ES-I3 (cell line): ENCODE measurements around the gene BRINP2.

Experiments used
- H3K36me3 ChIP-seq: 2 replicates; pipeline ENCODE4 v1.6.1; 2013; ENCODE audit warnings: mild to moderate bottlenecking, low read length, control low read depth, moderate library complexity; ENCODE audit not compliant: insufficient read depth
- H3K4me1 ChIP-seq: 2 replicates; pipeline ENCODE4 v1.6.1; 2013; ENCODE audit warnings: mild to moderate bottlenecking, control low read depth, low read length; ENCODE audit not compliant: insufficient read depth
- H3K9ac ChIP-seq: 2 replicates; pipeline ENCODE4 v1.6.1; 2013; ENCODE audit warnings: low read depth, mild to moderate bottlenecking, low read length, moderate library complexity
- H3K9me3 ChIP-seq: 2 replicates; pipeline ENCODE4 v1.6.1; 2013; ENCODE audit warnings: mild to moderate bottlenecking, low read length, moderate library complexity; ENCODE audit not compliant: control insufficient read depth, insufficient read depth

The BRINP2 gene

GRCh38 chr1:177252877-177253276 is 82.1 kb downstream of the BRINP2 start:
- H3K4me1 ChIP-seq: no peaks in the 10 kb centered on the region
- no peaks in the 10 kb centered on the region for H3K9me3 ChIP-seq
- no peaks in the 10 kb centered on the region for H3K36me3 ChIP-seq
- no peak overlapping the region for H3K9ac ChIP-seq

DNA sequence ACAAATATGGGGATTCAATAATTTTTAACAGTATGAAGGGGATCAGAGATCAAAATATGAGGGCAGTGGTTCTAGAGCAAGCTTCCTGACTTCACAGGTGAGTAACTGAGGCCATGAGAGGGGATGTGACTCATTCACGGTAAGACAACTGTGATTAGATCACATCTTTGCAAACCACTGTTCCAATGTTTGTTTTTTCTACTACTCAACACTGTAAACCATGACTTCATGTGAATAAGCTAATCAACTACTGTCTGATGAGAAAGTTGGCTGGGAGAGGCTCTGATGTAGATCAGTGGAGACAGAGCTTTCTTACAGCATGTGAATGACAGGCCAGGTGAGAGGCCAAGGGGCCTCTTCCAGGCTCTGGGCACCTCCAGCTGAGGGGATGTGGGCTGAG is 84.7 kb downstream of the BRINP2 start:
- H3K9me3 ChIP-seq: no peaks in the 10 kb centered on the region
- H3K4me1 ChIP-seq: no peaks in the 10 kb centered on the region
- no peaks in the 10 kb centered on the region for H3K36me3 ChIP-seq
- H3K9ac ChIP-seq: no peak overlapping the region

DNA sequence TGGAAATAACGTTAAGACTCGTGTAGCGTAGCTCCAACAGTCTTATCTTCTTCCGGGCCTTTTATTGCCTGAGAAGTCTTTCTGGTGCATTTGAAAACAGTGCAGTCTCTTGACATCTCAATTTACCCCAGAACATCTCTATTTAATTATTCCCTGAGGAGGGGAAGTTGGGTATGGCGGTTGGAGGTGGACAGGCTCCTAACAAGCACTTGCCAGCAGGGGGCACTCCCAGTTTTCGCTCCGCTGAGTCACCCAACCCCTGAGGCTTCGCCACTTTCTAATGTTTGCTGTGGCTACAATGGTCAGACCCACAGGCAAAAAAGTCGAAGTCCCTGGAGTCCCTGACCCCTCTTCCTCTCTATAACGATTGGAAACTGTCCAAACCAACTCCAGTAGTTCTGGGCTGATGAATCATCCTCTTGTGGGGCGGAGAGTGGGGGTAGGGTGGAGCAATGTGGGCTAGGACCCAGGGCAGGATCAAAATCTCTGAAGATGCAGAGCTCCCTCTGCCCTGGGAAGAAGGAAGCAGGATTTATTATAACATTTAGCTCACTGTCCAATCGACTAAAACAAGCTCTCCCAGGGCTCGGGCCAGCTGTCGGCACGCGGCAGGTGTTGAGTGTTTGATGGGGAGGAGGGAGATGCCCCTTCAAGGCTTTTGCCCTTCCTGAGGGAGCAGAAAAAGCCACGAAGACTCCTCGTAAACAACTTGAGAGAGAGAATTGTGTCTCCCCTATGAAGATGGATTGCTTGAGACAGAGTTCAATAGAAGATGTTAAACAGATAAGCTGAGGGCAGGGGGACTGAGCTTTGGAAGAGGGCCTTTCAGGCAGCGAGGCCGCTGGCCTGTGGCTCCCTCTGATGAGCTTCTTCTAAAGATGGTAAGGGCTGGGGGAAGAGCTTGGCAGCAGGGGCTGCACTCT is 85.7 kb downstream of the BRINP2 start:
- no peaks in the 10 kb centered on the region for H3K36me3 ChIP-seq
- no peaks in the 10 kb centered on the region for H3K9me3 ChIP-seq
- H3K4me1 ChIP-seq: no peaks in the 10 kb centered on the region
- H3K9ac ChIP-seq: no peak overlapping the region

GRCh38 chr1:177257128-177257527 is 86.4 kb downstream of the BRINP2 start:
- Histone ChIP-seq H3K4me1 (no peaks in the 10 kb centered on the region), H3K9me3 (no peaks in the 10 kb centered on the region), H3K36me3 (no peaks in the 10 kb centered on the region), H3K9ac (no peak overlapping the region)

GRCh38 chr1:177257576-177257975 is 86.8 kb downstream of the BRINP2 start:
- H3K9ac ChIP-seq: no peak overlapping the region
- H3K9me3 ChIP-seq: no peaks in the 10 kb centered on the region
- H3K4me1 ChIP-seq: no peaks in the 10 kb centered on the region
- H3K36me3 ChIP-seq: no peaks in the 10 kb centered on the region

GRCh38 chr1:177270863-177271262 is 100.1 kb downstream of the BRINP2 start:
- H3K4me1 ChIP-seq: no peaks in the 10 kb centered on the region
- no peaks in the 10 kb centered on the region; the same call in 1 of the 2 replicates for H3K9me3 ChIP-seq
- H3K9ac ChIP-seq: no peak overlapping the region

DNA sequence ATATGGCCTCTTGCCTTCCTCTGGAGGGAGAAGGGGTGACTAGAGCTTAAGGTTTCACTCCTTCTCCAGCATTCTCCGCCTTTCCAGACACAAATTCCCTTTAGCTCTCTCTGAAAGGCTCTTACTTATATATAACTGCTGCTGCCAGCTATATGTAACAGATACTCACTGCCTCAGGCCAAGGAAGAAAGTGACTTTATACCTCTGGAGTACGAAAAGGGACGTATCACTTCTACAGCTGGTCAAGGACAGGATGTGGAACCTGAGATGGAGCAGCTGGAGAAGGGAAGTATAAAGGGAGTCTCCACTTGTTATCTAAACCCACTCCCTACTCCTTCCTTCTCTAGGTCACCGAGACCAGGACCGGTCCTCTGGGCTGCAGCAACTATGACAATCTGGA is 102.4 kb downstream of the BRINP2 start:
- no peaks in the 10 kb centered on the region for H3K4me1 ChIP-seq
- H3K36me3 ChIP-seq: no peaks in the 10 kb centered on the region
- no peaks in the 10 kb centered on the region; the same call in 1 of the 2 replicates for H3K9me3 ChIP-seq
- no peak overlapping the region for H3K9ac ChIP-seq

More at GRCh38 chr1:177270863-177271262, 100.1 kb downstream of the BRINP2 start:
- H3K36me3 ChIP-seq: no peaks in the 10 kb centered on the region

- H3K9ac ChIP-seq: no peak overlapping the region
- no peaks in the 10 kb centered on the region for H3K36me3 ChIP-seq
- no peaks in the 10 kb centered on the region for H3K9me3 ChIP-seq
Observed at GRCh38 chr1:177274687-177275211, 104.0 kb downstream of the BRINP2 start.

GRCh38 chr1:177275736-177276135 is 105.0 kb downstream of the BRINP2 start:
- Histone ChIP-seq H3K36me3 (no peaks in the 10 kb centered on the region), H3K9ac (no peak overlapping the region), H3K9me3 (no peaks in the 10 kb centered on the region), H3K4me1 (no peaks in the 10 kb centered on the region)

More at GRCh38 chr1:177274687-177275211, 104.0 kb downstream of the BRINP2 start:
- no peaks in the 10 kb centered on the region for H3K4me1 ChIP-seq

- no peaks in the 10 kb centered on the region for H3K36me3 ChIP-seq
- H3K4me1 ChIP-seq: no peaks in the 10 kb centered on the region
- no peak overlapping the region for H3K9ac ChIP-seq
- no peaks in the 10 kb centered on the region for H3K9me3 ChIP-seq
Observed at GRCh38 chr1:177278626-177279390, 108.0 kb downstream of the BRINP2 start.

DNA sequence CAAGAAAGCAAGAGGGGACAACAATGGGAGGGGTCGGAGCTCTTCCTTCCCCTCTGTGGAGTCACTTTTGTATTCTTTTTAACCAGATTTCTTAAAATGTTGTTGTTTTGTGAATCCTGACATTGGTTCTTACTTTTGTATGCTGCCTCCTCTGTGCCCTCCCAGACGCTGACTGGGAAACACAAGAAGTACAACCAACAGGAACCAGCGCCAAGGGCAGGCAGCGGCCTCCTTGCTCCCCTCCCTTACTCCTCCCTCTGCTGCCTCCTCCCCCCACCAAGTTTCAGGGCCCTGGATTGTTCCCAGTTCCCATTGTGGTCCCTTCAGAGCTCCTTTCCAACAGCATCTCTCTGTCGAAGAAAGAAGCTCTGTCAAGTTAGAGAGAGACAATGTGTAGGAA is 111.1 kb downstream of the BRINP2 start:
- H3K9ac ChIP-seq: no peak overlapping the region
- no peaks in the 10 kb centered on the region for H3K4me1 ChIP-seq
- no peaks in the 10 kb centered on the region for H3K9me3 ChIP-seq
- no peaks in the 10 kb centered on the region for H3K36me3 ChIP-seq

- Histone ChIP-seq H3K4me1 (no peaks in the 10 kb centered on the region), H3K9me3 (no peaks in the 10 kb centered on the region), H3K36me3 (no peaks in the 10 kb centered on the region), H3K9ac (no peak overlapping the region)
Observed at GRCh38 chr1:177282976-177283375, 112.2 kb downstream of the BRINP2 start.

- no peak overlapping the region for H3K9ac ChIP-seq
- H3K4me1 ChIP-seq: no peaks in the 10 kb centered on the region
- H3K36me3 ChIP-seq: no peaks in the 10 kb centered on the region
- H3K9me3 ChIP-seq: no peaks in the 10 kb centered on the region
Observed at GRCh38 chr1:177283380-177283779, 112.6 kb downstream of the BRINP2 start.

DNA sequence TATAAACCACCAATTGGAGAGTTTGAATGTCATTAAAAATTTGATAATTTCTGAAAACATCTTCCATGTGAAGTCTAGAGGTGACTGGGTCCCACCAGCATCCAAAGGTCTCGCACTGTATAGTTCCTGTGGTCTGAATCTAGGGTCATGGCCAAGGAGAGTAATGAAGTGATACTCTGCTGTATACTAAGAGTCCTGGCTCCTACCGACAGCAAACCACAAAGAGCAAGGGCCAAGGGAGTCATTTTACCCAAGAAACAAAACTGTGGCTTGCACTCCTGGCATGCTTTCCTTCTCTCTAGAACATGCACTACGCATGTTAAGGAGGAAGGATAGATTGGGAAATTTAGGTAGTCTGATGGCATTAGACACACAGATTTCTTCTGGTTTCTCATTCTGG is 115.6 kb downstream of the BRINP2 start:
- no peaks in the 10 kb centered on the region for H3K4me1 ChIP-seq
- H3K9ac ChIP-seq: no peak overlapping the region
- no peaks in the 10 kb centered on the region for H3K9me3 ChIP-seq
- no peaks in the 10 kb centered on the region for H3K36me3 ChIP-seq
